Thyroid gland (tissue), 4 donors: ENCODE results near the gene PDLIM3. TPM values are rescaled to one million over a fixed set of nuclear protein-coding genes. Genes with fewer than 3 reads are reported as not detected.

Experiments
- DNase-seq, 2 donors: peaks; one replicate each; pipeline ENCODE4 v3.0.0-alpha.2; 2019
- H3K27ac ChIP-seq, 3 donors: fragments of 200-600 bp; sonication (generic); 1 replicate in 2 of 3; 2 replicates in 1 of 3; pipeline ENCODE4 v1.5.1; 2016 to 2019; ENCODE audit warnings: mild to moderate bottlenecking in 1 of 3, moderate library complexity in 1 of 3
- H3K27me3 ChIP-seq: fragments of 200-600 bp; sonication (generic); one replicate; pipeline ENCODE4 v1.5.1; 2019
- H3K36me3 ChIP-seq, 2 donors: fragments of 200-600 bp; sonication (generic); one replicate each; pipeline ENCODE4 v1.5.1; 2016 to 2019
- H3K4me1 ChIP-seq, 2 donors: fragments of 200-600 bp; sonication (generic); one replicate each; pipeline ENCODE4 v1.5.1; 2017 to 2019
- H3K4me3 ChIP-seq, 3 donors: fragments of 200-600 bp; sonication (generic); replicated peaks in 1 of 3; 1 replicate in 2 of 3; 2 replicates in 1 of 3; pipeline ENCODE4 v1.5.1; 2016; ENCODE audit warnings: mild to moderate bottlenecking in 1 of 3
- H3K9me3 ChIP-seq: fragments of 200-600 bp; sonication (generic); one replicate; pipeline ENCODE4 v1.5.1; 2017
- POLR2A ChIP-seq, 2 donors: fragments of 450-650 bp; IDR thresholded peaks; one replicate each; pipeline ENCODE4 v1.6.1; 2017; ENCODE audit warnings: antibody characterized with exemption in 2 of 2, mild to moderate bottlenecking in 2 of 2, moderate library complexity in 1 of 2
- WGBS, 2 donors: methylation state at CpG; one replicate each; pipeline ENCODE4 v1.1.5; 2017; 5-methylcytosine and 5-hydroxymethylcytosine counted together
- intact Hi-C: fragments of 100-400 bp; cut with DNase I; formaldehyde crosslinking; loops from one replicate; pipeline ENCODE4 v1.15.1; 2023
- total RNA-seq, 4 donors: library from RNA; depleted of rRNA; stranded (reverse); fragments of >200 nt; gene quantifications; one replicate each; pipeline ENCODE4 v1.2.3, GENCODE V29; 2016
- TF ChIP-seq, protein P1 (sequence below), 6 experiments: fragments of 200-600 bp in 3 of 6; fragments of 450-650 bp in 3 of 6; sonication (generic) in 3 of 6; IDR thresholded peaks; one replicate each; pipeline ENCODE4 v1.5.1; 2016 to 2019; ENCODE audit warnings: antibody characterized with exemption in 6 of 6, mild to moderate bottlenecking in 2 of 6, inconsistent platforms in 1 of 6, moderate library complexity in 1 of 6

Gene PDLIM3
- total RNA-seq, 4 donors from 2014 or later: 124 to 411 (median 252) TPM

DNA sequence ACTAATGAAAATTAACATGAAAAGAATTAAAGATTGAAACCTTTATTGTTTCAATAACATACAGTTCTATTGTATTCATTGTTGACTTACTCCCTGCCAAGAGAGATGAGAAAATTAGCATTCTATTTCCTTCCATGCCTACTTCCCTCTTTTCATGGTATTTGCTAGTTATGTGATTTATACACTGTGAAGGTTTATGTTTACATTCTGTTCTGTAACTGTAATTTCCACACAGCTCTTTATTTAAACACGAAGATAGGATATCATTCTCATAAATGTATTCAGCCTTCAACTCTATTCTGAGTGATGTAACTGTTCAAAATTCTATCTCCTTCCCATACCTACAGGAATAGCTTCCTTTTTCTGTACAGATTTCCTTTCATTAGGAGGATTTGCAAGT is 70.4 kb downstream of the PDLIM3 start:
- H3K4me1 ChIP-seq: peaks cover 0 to 2% of the 10 kb centered on the region in 2 donors
- intact Hi-C loops: no loop called here
- no peaks in the 10 kb centered on the region for H3K27me3 ChIP-seq
- WGBS, 2 donors: 70 to 78% methylated on average over 1 of the region's 1 CpG
- no peak overlapping the region for H3K27ac ChIP-seq
- no peak for DNase-seq
- no peak overlapping the region for H3K4me3 ChIP-seq
- H3K9me3 ChIP-seq: no peaks in the 10 kb centered on the region
- TF ChIP-seq, protein P1, sequence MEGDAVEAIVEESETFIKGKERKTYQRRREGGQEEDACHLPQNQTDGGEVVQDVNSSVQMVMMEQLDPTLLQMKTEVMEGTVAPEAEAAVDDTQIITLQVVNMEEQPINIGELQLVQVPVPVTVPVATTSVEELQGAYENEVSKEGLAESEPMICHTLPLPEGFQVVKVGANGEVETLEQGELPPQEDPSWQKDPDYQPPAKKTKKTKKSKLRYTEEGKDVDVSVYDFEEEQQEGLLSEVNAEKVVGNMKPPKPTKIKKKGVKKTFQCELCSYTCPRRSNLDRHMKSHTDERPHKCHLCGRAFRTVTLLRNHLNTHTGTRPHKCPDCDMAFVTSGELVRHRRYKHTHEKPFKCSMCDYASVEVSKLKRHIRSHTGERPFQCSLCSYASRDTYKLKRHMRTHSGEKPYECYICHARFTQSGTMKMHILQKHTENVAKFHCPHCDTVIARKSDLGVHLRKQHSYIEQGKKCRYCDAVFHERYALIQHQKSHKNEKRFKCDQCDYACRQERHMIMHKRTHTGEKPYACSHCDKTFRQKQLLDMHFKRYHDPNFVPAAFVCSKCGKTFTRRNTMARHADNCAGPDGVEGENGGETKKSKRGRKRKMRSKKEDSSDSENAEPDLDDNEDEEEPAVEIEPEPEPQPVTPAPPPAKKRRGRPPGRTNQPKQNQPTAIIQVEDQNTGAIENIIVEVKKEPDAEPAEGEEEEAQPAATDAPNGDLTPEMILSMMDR (IDR thresholded peaks at IDR 0.05): no peak
- no peak for TF ChIP-seq POLR2A (IDR thresholded peaks at IDR 0.05)
- no peaks in the 10 kb centered on the region for H3K36me3 ChIP-seq

DNA sequence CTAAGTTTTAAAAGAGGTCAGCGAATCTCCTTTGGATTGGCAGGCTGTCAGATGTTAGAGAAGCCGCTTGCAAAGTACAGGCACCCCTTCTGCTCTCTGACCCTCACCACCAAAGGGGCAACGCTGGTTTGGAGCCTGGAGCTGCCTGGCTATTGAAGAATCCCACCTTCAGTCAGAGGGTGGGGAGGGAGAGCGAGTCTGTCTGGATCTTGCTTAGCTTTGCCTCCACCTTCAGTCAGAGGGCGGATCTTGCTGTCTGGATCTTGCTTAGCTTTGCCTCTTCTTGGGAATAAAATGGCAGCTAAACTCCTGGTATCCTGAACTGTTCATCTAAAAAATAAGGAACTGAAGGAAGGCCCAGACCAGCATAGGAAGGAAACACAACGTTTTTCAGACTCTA is 71.1 kb downstream of the PDLIM3 start:
- no peaks in the 10 kb centered on the region for H3K36me3 ChIP-seq
- TF ChIP-seq POLR2A (IDR thresholded peaks at IDR 0.05): no peak
- TF ChIP-seq, protein P1 (IDR thresholded peaks at IDR 0.05): no peak
- WGBS, 2 donors: 69 to 73% methylated on average over 6 of the region's 6 CpGs
- no peaks in the 10 kb centered on the region for H3K9me3 ChIP-seq
- intact Hi-C loops: no loop called here
- DNase-seq: no peak
- no peaks in the 10 kb centered on the region for H3K4me1 ChIP-seq
- H3K27me3 ChIP-seq: no peaks in the 10 kb centered on the region
- H3K4me3 ChIP-seq: no peak overlapping the region
- H3K27ac ChIP-seq: no peak overlapping the region

DNA sequence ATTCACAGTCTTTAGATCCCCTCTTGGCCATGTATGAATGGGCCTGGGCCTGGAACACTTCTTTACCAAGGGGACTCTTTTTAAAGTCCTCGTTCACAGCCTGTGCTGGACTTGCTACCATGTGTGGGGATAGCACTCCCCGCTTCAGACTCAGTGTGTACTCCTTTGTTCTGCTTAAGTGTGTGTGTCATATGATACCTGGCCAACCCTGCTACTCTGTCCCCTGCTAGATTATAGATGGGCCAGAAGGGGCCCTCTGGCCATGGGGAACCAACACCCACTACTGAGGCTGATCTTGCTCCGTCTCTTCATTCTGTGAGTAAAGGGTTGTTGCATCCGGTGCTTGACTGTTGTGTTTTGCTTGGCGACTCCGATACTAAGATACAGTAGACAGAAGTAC is 71.8 kb downstream of the PDLIM3 start:
- no peak overlapping the region for H3K4me3 ChIP-seq
- TF ChIP-seq POLR2A (IDR thresholded peaks at IDR 0.05): no peak
- TF ChIP-seq, protein P1 (IDR thresholded peaks at IDR 0.05): no peak
- WGBS, 2 donors: 79 to 86% methylated on average over 5 to 6 of the region's 6 CpGs
- H3K36me3 ChIP-seq: no peaks in the 10 kb centered on the region
- intact Hi-C loops: no loop called here
- H3K9me3 ChIP-seq: no peaks in the 10 kb centered on the region
- H3K27me3 ChIP-seq: no peaks in the 10 kb centered on the region
- H3K27ac ChIP-seq: no peak overlapping the region
- H3K4me1 ChIP-seq: no peaks in the 10 kb centered on the region
- DNase-seq: no peak

DNA sequence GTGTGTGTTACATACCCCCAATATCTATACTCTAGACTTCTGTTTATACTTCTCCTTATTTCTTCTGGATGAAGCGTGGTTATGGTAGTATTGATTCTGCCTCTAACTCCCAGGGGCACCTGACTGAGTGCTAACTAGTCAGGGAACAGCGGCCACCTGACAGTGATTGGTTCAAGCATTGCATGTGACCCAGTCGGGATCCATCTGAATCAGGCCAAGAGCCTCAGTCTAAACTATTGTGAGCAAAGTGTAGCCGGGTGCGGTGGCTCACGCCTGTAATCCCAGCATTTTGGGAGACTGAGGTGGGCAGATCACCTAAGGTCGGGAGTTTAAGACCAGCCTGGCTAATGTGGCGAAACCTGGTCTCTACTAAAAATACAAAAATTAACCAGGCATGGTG is 73.7 kb downstream of the PDLIM3 start:
- Histone ChIP-seq H3K4me1 (no peaks in the 10 kb centered on the region), H3K27ac (no peak overlapping the region), H3K36me3 (no peaks in the 10 kb centered on the region), H3K9me3 (no peaks in the 10 kb centered on the region), H3K4me3 (no peak overlapping the region), H3K27me3 (no peaks in the 10 kb centered on the region)
- intact Hi-C loops: no loop called here
- TF ChIP-seq POLR2A (IDR thresholded peaks at IDR 0.05): no peak
- TF ChIP-seq, protein P1 (IDR thresholded peaks at IDR 0.05): no peak
- WGBS, 2 donors: 91 to 92% methylated on average over 8 of the region's 8 CpGs
- DNase-seq: no peak

DNA sequence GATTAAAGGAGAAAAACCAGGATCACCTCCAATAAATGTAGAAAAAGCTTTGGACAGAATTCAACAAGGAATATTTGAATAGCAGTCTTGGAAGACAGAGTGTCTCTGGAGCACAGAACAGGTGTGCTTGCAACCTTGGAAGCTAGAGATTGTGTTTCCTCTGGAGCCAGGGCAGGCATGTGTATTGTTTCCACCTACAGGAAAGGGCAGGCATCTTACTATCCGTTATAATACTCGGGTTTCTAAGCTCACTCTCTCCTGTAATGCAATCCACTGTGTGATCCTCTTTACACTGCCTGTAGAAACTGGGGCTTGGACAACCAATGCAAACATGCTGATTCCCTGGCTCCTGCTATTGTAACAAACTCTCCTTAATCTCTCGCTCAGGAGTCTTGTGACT is 78.2 kb downstream of the PDLIM3 start:
- Histone ChIP-seq H3K4me1 (no peaks in the 10 kb centered on the region), H3K27ac (no peak overlapping the region), H3K27me3 (no peaks in the 10 kb centered on the region), H3K9me3 (no peaks in the 10 kb centered on the region), H3K36me3 (no peaks in the 10 kb centered on the region), H3K4me3 (no peak overlapping the region)
- intact Hi-C loops: no loop called here
- TF ChIP-seq, protein P1 (IDR thresholded peaks at IDR 0.05): no peak
- no peak for TF ChIP-seq POLR2A (IDR thresholded peaks at IDR 0.05)
- no peak for DNase-seq
- 32 to 33% methylated on average over 3 of the region's 3 CpGs for WGBS, 2 donors
